Measurements from ENCODE around the gene TBC1D22A. TPM values are rescaled to one million over a fixed set of nuclear protein-coding genes. Genes with fewer than 3 reads are reported as not detected.

TBC1D22A gene, protein sequence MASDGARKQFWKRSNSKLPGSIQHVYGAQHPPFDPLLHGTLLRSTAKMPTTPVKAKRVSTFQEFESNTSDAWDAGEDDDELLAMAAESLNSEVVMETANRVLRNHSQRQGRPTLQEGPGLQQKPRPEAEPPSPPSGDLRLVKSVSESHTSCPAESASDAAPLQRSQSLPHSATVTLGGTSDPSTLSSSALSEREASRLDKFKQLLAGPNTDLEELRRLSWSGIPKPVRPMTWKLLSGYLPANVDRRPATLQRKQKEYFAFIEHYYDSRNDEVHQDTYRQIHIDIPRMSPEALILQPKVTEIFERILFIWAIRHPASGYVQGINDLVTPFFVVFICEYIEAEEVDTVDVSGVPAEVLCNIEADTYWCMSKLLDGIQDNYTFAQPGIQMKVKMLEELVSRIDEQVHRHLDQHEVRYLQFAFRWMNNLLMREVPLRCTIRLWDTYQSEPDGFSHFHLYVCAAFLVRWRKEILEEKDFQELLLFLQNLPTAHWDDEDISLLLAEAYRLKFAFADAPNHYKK
- polyA plus RNA-seq (2011; rRNA removed) = 20.5 and 24.2 TPM in 2 replicates
- polyA minus RNA-seq (2011; rRNA and poly(A)+ RNA removed) = 11.9 and 12.4 TPM in 2 replicates

DNA sequence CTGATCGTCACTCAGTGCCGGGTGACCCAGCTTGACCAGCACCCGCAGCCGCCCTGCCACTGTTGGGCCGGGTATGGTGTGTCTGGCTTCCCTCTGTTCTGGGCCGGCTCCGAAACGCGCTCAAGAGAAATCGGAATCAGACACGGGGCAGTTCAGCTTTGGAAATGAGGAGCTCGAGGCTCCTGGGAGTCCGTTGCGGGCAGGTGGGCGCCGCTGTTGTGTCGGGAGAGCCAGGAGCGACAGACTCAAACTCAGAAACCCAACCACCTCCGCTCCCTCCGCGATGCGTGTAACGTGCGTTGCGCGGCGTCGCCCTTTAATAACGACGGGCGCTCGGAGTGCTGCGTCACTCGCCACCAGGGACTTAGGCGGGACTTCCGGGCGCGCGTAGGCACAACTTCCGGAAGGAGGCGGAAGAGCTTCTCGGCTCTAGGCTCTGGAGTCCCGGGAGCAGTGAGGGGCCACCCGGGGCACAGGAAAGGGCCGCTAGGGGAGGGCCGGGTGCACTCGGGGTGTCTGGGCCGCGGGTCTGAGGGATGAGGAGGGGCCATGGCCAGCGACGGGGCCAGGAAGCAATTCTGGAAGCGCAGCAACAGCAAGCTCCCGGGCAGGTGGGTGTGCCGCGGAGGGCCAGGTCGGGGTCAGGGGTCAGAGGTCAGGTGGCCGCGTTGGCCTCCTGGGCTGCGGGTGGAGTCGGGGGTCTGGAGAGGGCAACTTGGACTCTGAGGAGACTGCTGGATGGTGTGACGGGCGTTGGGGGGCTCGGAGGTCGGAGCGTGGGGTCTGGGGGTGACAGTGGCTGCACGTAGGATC lies at the start of gene TBC1D22A:
TSS of gene TBC1D22A (plus strand) at position 413 of the 813 bp plus-strand sequence. CDS start at position 550, 137 bp downstream.
- TF ChIP-seq CTCF (IDR thresholded peaks at IDR 0.05; ENCODE audit: insufficient read depth, low read depth, low read length) = 0 out of 2 replicates have a peak, but pooled peaks have one; percentile 2
- no peaks in the 10 kb centered on the region for H3K27me3 ChIP-seq (ENCODE audit: control insufficient read depth, insufficient read depth, low read length)
- peak; percentile 49 for DNase-seq (ENCODE audit: low read depth)
- ChIA-PET POLR2A (interaction anchor here (1.4 kb wide), 1 partner anchor 11 kb away, joined by 5 read pairs; no protein-coding TSS in a partner anchor), CTCF (interaction anchor here (0.5 to 1.4 kb wide), 6 partner anchors 14 to 1729 kb away, joined by 3 to 5 read pairs (median 4); no protein-coding TSS in a partner anchor)
- H3K36me3 ChIP-seq (ENCODE audit: control insufficient read depth, insufficient read depth, low read length) = no peaks in the 10 kb centered on the region; the same call in 1 of the 2 replicates
- peak within 1 kb of the TSS; percentile 100 for H3K4me3 ChIP-seq (ENCODE audit: low read depth, low read length)

DNA sequence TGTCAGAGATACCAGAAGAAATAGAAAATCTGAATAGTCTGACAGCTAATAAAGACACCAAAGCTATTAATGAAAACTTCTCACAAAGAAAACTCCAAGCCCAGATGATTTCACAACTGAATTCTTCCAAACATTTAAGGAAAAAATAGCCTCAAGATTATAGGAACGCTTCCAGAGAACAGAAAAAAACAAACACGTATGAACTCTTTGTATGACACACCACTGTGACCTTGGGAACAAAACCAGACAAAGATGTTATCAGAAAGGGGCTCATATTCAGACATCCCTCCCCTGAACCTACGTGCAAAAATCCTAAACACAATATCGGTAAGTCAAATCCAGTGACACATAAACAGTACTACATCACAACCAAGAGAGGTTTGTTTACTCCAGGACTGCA lies 47.9 kb upstream of the TBC1D22A start:
- ChIA-PET CTCF (no interaction called here), POLR2A (no interaction called here)
- Histone ChIP-seq H3K4me3 (ENCODE audit: low read depth, low read length) (no peak overlapping the region), H3K27me3 (ENCODE audit: control insufficient read depth, insufficient read depth, low read length) (no peaks in the 10 kb centered on the region), H3K36me3 (ENCODE audit: control insufficient read depth, insufficient read depth, low read length) (peaks cover 10% of the 10 kb centered on the region)
- no peak for TF ChIP-seq CTCF (IDR thresholded peaks at IDR 0.05; ENCODE audit: insufficient read depth, low read depth, low read length)
- DNase-seq (ENCODE audit: low read depth) = no peak

DNA sequence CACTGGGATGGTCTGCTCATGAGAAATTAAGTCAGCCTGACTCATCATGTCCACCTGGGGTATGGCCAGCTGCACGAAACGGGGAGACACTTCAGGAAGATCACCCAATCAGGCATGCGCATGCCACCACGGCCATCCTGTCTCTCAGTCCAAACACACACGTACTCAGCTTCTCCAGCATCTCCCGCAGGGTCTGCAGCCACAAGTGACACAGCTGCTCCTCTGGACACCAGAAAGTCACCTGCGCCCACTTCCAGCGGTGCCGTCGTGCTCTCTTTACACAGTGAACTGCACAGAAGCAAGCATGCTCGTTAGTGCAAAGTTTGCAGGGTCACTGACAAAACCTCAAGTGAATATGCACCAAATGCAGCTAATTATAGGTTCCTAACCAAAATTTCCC lies 42.5 kb upstream of the TBC1D22A start:
- no peak for DNase-seq (ENCODE audit: low read depth)
- Histone ChIP-seq H3K27me3 (ENCODE audit: control insufficient read depth, insufficient read depth, low read length) (no peaks in the 10 kb centered on the region), H3K36me3 (ENCODE audit: control insufficient read depth, insufficient read depth, low read length) (peaks cover 12% of the 10 kb centered on the region), H3K4me3 (ENCODE audit: low read depth, low read length) (no peak overlapping the region)
- CTCF ChIA-PET = no interaction called here
- POLR2A ChIA-PET = no interaction called here
- no peak for TF ChIP-seq CTCF (IDR thresholded peaks at IDR 0.05; ENCODE audit: insufficient read depth, low read depth, low read length)

GRCh38 chr22:46721501-46722085 lies 40.9 kb upstream of the TBC1D22A start:
- ChIA-PET POLR2A (no interaction called here), CTCF (interaction anchor here (0.7 kb wide), 1 partner anchor 333 kb away, joined by 3 read pairs; no protein-coding TSS in a partner anchor)
- Histone ChIP-seq H3K4me3 (ENCODE audit: low read depth, low read length) (no peak overlapping the region), H3K27me3 (ENCODE audit: control insufficient read depth, insufficient read depth, low read length) (no peaks in the 10 kb centered on the region), H3K36me3 (ENCODE audit: control insufficient read depth, insufficient read depth, low read length) (peaks cover 12% of the 10 kb centered on the region)
- no peak for TF ChIP-seq CTCF (IDR thresholded peaks at IDR 0.05; ENCODE audit: insufficient read depth, low read depth, low read length)
- no peak for DNase-seq (ENCODE audit: low read depth)
